Gastroesophageal sphincter (tissue), 4 donors: ENCODE measurements around the gene MTHFS. TPM values are rescaled to one million over a fixed set of nuclear protein-coding genes. Genes with fewer than 3 reads are reported as not detected.

Source experiments
- ATAC-seq: fragments of 150-250 bp; one replicate; pipeline ENCODE4 v1.9.1; 2016; ENCODE audit warnings: mild to moderate bottlenecking, moderate library complexity
- H3K27ac ChIP-seq, 4 donors: fragments of 200-600 bp; sonication (generic) in 3 of 4; 1 replicate in 3 of 4; 2 replicates in 1 of 4; pipeline ENCODE4 v1.5.1; 2016 to 2019
- H3K27me3 ChIP-seq: fragments of 200-600 bp; sonication (generic); one replicate; pipeline ENCODE4 v1.5.1; 2019
- H3K36me3 ChIP-seq, 2 donors: fragments of 200-600 bp; sonication (generic); one replicate each; pipeline ENCODE4 v1.5.1; 2019; ENCODE audit warnings: control low read depth in 1 of 2
- H3K4me1 ChIP-seq, 3 donors: fragments of 200-600 bp; sonication (generic); 1 replicate in 2 of 3; 2 replicates in 1 of 3; pipeline ENCODE4 v1.5.1; 2016 to 2019; ENCODE audit warnings: control low read depth in 2 of 3
- H3K4me3 ChIP-seq, 2 donors: fragments of 200-600 bp; sonication (generic); one replicate each; pipeline ENCODE4 v1.5.1; 2019; ENCODE audit warnings: mild to moderate bottlenecking in 1 of 2, moderate library complexity in 1 of 2
- H3K9me3 ChIP-seq, 3 donors: fragments of 200-600 bp; sonication (generic); one replicate each; pipeline ENCODE4 v1.5.1; 2017 to 2019; ENCODE audit warnings: control low read depth in 2 of 3
- EP300 ChIP-seq: sonication (generic); formaldehyde crosslinking; IDR thresholded peaks from one replicate; pipeline ENCODE4 v1.6.1; 2017; ENCODE audit warnings: antibody characterized with exemption, mild to moderate bottlenecking
- POLR2A ChIP-seq, 2 donors: fragments of 450-650 bp; IDR thresholded peaks; one replicate each; pipeline ENCODE4 v1.6.1; 2017; ENCODE audit warnings: antibody characterized with exemption in 2 of 2, mild to moderate bottlenecking in 2 of 2, moderate library complexity in 1 of 2
- POLR2AphosphoS5 ChIP-seq: sonication (generic); formaldehyde crosslinking; IDR thresholded peaks from one replicate; pipeline ENCODE4 v1.6.1; 2017; ENCODE audit warnings: antibody characterized with exemption
- WGBS, 2 donors: methylation state at CpG; one replicate each; pipeline ENCODE4 v1.1.5; 2018; ENCODE audit warnings: low coverage in 1 of 2; 5-methylcytosine and 5-hydroxymethylcytosine counted together
- total RNA-seq, 4 donors: library from RNA; depleted of rRNA; stranded (reverse); fragments of >200 nt; gene quantifications; one replicate each; pipeline ENCODE4 v1.1.0, GENCODE V29; 2016
- TF ChIP-seq, protein P1 (sequence below), 4 experiments: fragments of 200-600 bp in 2 of 4; fragments of 450-650 bp in 2 of 4; sonication (generic) in 1 of 4; IDR thresholded peaks; one replicate each; pipeline ENCODE4 v1.5.1; 2017 to 2019; ENCODE audit warnings: antibody characterized with exemption in 4 of 4, mild to moderate bottlenecking in 2 of 4, moderate library complexity in 2 of 4

The MTHFS gene
- total RNA-seq, 4 donors from 2014 or later = 7.9 to 12.8 (median 11.0) TPM

GRCh38 chr15:79874242-79874641 lies 22.6 kb downstream of the MTHFS start:
- H3K27ac ChIP-seq = no peak overlapping the region
- H3K4me1 ChIP-seq = no peaks in the 10 kb centered on the region
- TF ChIP-seq POLR2AphosphoS5 (no peak), EP300 (no peak), POLR2A (IDR thresholded peaks at IDR 0.05) (no peak)
- TF ChIP-seq, protein P1, sequence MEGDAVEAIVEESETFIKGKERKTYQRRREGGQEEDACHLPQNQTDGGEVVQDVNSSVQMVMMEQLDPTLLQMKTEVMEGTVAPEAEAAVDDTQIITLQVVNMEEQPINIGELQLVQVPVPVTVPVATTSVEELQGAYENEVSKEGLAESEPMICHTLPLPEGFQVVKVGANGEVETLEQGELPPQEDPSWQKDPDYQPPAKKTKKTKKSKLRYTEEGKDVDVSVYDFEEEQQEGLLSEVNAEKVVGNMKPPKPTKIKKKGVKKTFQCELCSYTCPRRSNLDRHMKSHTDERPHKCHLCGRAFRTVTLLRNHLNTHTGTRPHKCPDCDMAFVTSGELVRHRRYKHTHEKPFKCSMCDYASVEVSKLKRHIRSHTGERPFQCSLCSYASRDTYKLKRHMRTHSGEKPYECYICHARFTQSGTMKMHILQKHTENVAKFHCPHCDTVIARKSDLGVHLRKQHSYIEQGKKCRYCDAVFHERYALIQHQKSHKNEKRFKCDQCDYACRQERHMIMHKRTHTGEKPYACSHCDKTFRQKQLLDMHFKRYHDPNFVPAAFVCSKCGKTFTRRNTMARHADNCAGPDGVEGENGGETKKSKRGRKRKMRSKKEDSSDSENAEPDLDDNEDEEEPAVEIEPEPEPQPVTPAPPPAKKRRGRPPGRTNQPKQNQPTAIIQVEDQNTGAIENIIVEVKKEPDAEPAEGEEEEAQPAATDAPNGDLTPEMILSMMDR (IDR thresholded peaks at IDR 0.05) = no peak
- no peaks in the 10 kb centered on the region for H3K27me3 ChIP-seq
- no peak overlapping the region for H3K4me3 ChIP-seq
- ATAC-seq = no peak
- peaks cover 0 to 45% (median 0%) of the 10 kb centered on the region in 3 donors for H3K9me3 ChIP-seq
- H3K36me3 ChIP-seq = peaks cover 0 to 70% of the 10 kb centered on the region in 2 donors

DNA sequence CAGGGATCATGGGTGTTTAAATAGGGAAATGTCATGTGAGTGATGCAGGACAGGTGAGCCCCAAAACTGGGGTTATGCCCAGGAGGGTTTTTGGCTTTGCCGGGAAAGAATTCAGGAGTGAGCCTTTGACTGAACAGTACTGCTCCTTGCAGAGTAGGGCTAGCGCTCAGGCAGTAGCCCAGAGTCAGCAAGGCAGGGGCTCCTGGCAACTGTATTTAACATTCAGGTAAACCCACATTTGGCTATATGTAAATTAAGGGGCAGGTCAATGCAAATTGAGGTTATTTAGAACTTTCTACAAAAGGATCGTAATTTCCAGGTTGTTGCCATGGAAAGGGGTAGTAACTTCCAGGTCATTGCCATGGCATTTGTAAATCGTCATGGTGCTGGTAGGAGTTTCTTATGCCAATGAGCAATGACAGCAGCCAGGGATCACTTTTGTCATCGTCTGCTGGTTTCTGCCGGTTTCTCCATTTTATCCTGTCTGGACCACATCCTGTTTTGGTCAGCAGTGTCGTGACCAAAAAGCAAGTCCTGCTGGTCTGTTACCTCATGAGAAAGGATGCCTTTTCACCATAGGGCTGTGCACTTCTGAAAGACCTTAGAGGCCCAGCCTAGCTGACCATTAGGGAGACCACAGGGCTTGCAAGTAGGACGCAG lies 24.3 kb downstream of the MTHFS start:
- 96% methylated on average over 4 of the region's 8 CpGs for WGBS, 2 donors
- H3K4me1 ChIP-seq = no peaks in the 10 kb centered on the region
- H3K9me3 ChIP-seq = peaks cover 0 to 32% (median 0%) of the 10 kb centered on the region in 3 donors
- ATAC-seq = no peak
- H3K27me3 ChIP-seq = no peaks in the 10 kb centered on the region
- TF ChIP-seq POLR2AphosphoS5 (no peak), POLR2A (IDR thresholded peaks at IDR 0.05) (no peak), EP300 (no peak)
- TF ChIP-seq, protein P1 (IDR thresholded peaks at IDR 0.05) = no peak
- no peak overlapping the region for H3K27ac ChIP-seq
- no peak overlapping the region for H3K4me3 ChIP-seq
- H3K36me3 ChIP-seq = peaks cover 0 to 54% of the 10 kb centered on the region in 2 donors

DNA sequence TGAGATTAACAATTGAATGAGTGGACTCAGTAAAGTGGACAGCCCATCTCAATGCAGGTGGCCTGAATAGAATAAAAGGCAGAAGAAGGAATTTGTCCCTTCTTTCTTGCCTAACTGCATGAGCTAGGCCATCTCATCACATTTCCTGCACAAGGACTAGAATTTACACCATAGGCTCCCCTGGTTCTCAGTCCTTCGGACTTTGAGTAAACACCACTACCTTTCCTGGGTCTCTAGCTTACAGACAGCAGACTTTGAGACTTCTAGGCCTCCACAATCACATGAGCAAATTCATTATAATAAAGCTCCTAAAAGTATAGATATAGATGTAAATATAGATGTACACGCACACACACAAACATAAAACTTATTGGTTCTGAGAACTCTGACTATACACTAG lies 28.3 kb downstream of the MTHFS start:
- no peak overlapping the region for H3K27ac ChIP-seq
- H3K4me1 ChIP-seq = no peaks in the 10 kb centered on the region
- 78 to 92% methylated on average over 2 of the region's 2 CpGs for WGBS, 2 donors
- no peaks in the 10 kb centered on the region for H3K27me3 ChIP-seq
- H3K36me3 ChIP-seq = peaks cover 0 to 36% of the 10 kb centered on the region in 2 donors
- no peak overlapping the region for H3K4me3 ChIP-seq
- no peak for TF ChIP-seq EP300
- TF ChIP-seq, protein P1 (IDR thresholded peaks at IDR 0.05) = no peak
- no peak for TF ChIP-seq POLR2AphosphoS5
- no peak for TF ChIP-seq POLR2A (IDR thresholded peaks at IDR 0.05)
- ATAC-seq = no peak
- no peaks in the 10 kb centered on the region for H3K9me3 ChIP-seq

GRCh38 chr15:79863886-79864285 lies 32.9 kb downstream of the MTHFS start:
- no peak for ATAC-seq
- no peak for TF ChIP-seq POLR2AphosphoS5
- TF ChIP-seq EP300 = no peak
- no peak for TF ChIP-seq POLR2A (IDR thresholded peaks at IDR 0.05)
- TF ChIP-seq, protein P1 (IDR thresholded peaks at IDR 0.05) = no peak

GRCh38 chr15:79862191-79862590 lies 34.6 kb downstream of the MTHFS start:
- Histone ChIP-seq H3K9me3 (no peaks in the 10 kb centered on the region), H3K4me1 (no peaks in the 10 kb centered on the region), H3K27me3 (no peaks in the 10 kb centered on the region), H3K36me3 (peaks cover 0 to 16% of the 10 kb centered on the region in 2 donors), H3K4me3 (no peak overlapping the region), H3K27ac (no peak overlapping the region)
- TF ChIP-seq, protein P1 (IDR thresholded peaks at IDR 0.05) = no peak
- TF ChIP-seq POLR2A (IDR thresholded peaks at IDR 0.05) = no peak
- no peak for TF ChIP-seq POLR2AphosphoS5
- no peak for TF ChIP-seq EP300
- no peak for ATAC-seq
- WGBS, 2 donors = 100% methylated on average over 1 of the region's 1 CpG; no CpG with 5 or more reads in 1 of the 2 donors

More at GRCh38 chr15:79863886-79864285, 32.9 kb downstream of the MTHFS start:
- Histone ChIP-seq H3K4me3 (no peak overlapping the region), H3K36me3 (peaks cover 0 to 16% of the 10 kb centered on the region in 2 donors), H3K27ac (no peak overlapping the region), H3K27me3 (no peaks in the 10 kb centered on the region), H3K4me1 (no peaks in the 10 kb centered on the region), H3K9me3 (no peaks in the 10 kb centered on the region)
- whole genome bisulfite sequencing, 2 donors = 93 to 100% methylated on average over 3 to 5 of the region's 6 CpGs
